GM21717 (cell line): ENCODE data around the gene AGA.

Source experiments
- ATAC-seq: cut with Tn5 transposase; IDR thresholded peaks from one replicate; pipeline ENCODE4 v1.9.1; 2021; ENCODE audit warnings: mild to moderate bottlenecking, moderate library complexity; ENCODE audit not compliant: unreplicated experiment

The AGA gene

DNA sequence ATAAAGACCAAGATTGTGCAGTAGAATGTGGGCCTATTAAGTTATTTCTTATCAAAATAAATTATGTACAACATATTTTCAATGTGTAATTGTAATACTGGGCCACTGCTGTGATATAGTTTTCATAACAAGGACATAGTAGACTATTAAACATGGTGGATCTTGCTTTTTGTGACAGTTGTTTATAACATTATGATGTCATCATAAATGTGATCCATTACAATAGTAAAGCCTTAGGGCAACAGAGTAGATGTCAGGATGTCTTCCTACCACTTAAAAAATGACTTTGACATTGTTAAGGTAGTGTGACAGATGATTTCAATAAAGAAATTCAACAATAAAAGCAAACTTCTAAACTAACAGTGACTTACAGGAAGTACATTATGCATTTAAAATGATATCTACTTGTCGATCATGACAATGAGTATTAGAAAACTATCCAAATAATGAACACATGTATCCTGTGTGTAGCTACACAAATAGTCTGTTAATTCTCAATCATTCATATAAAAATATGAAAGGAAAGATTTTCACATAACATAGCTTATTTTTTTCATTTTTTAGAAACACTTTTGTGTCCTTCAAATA, 5.3 kb upstream of the AGA start:
- no peak for ATAC-seq

DNA sequence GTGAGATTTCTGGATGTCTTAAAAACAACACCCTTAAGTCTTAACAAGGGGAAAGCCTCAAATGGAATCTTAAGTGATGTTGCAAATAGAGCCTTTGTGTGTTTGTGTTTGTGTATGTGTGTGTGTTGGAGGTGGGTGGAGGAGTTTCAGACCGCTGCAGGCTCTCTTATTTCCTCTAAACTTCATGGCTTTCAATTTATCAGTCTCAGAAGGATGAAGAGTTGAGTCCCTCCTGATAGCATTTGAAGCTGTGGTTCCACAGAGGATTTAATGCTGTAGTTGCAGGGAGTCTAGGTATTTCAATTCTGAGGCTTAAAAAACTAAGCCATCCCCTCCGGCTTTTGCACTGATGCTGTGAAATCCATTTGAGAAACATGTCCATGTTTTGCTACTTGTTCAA, 4.3 kb upstream of the AGA start:
- ATAC-seq: no peak

DNA sequence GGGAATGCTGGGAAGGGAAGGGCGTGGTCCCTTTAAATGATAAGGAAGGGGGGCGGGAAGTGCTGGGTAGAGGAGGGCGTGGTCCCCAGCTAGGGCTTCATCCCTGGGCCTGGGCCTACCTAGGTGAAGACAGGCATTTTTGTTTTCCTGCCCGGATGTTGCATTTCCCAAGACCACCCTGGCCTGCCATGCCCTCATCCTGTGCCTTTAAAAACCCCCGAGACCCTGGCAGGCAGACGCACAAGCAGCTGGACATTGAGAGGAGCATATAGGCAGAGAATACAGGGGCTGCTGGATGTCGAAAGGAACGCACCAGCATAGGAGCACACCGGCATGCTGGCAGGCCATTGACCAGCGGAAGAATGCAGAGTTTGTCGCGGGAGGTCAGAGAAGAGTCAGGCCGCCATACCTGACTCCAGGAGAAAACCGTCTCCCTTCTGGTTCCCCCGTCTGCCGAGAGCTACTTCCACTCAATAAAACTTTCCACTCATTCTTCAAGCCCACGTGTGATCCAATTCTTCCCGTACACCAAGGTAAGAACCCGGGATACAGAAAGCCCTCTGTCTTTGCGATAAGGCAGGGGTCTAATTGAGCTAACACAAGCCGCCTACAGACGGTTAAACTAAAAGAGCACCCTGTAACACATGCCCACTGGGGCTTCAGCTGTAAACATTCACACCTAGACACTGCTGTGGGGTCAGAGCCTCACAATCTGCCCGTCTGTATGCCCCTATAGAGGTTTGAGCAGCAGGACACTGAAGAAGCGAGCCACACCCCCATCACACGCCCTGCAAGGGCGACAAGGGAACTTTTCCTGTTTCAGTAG, 2.9 kb upstream of the AGA start:
- no peak for ATAC-seq

DNA sequence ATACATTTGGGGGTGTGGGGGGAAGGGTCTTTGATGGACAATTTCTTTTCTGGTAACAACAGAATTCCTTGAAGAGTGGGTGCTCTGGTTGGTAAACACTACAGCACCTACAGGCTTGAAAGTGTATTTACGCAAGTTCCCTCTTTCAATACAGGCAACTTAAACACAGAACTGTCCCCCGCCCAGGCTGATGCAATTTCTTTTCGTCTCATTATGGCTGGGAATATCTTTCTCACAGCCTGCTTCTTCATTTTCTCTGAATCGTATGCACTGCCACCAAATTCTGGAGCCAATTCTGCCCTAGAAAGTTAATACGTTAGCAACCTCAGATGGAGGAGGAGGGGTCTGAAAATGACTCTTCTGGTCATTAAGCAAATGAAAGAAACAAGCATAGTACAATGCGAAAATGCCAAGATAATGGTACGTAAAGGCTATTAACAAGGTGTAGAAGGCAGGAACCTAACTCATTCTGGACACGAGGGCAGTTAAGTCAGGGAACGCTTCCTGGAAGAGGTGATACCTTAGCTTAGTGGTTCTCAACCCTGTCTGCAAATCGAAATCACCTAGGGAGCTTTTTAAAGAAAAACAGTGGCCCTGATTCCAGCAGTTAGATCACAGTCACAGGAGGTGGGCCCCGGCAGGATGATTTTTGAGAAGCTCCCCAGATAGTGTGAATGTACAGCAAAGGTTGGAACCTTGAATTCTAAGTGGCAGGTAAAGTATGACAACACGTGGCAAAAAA, 1.0 kb downstream of the AGA start:
- ATAC-seq: peak; percentile 35

DNA sequence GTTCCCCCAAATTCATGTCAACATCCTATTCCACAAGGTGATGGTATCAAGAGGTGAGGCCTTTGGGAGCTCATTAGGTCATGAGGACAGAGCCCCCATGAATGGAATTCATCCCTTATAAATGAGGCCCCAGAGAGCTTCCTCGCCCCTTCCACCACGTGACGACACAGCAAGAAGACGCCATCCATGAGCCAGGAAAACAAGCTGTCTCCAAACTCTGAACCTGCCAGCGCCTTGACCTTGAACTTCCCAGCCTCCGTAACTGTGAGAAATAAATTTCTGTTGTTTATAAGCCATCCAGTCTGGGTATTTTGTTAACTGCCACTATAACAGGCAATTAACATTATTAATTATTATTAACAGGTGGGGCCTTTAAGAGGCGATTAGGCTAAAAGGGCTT, 5.8 kb downstream of the AGA start:
- no peak for ATAC-seq

DNA sequence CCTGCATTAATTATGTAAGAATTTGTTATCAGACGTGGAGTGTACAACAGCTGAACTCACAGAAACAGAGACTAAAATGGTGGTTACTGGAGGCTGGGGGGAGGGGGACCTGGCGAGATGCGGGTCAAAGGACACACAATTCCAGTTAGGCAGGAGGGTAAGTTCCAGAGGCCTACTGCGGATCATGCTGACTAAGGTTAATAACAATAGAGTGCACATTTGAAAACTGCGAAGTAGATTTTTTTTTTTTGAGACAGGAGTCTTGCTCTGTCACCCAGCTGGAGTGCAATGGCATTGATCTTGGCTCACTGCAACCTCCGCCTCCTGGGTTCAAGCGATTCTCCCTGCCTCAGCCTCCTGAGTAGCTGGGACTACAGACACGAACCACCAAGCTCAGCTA, 7.6 kb downstream of the AGA start:
- ATAC-seq: no peak

DNA sequence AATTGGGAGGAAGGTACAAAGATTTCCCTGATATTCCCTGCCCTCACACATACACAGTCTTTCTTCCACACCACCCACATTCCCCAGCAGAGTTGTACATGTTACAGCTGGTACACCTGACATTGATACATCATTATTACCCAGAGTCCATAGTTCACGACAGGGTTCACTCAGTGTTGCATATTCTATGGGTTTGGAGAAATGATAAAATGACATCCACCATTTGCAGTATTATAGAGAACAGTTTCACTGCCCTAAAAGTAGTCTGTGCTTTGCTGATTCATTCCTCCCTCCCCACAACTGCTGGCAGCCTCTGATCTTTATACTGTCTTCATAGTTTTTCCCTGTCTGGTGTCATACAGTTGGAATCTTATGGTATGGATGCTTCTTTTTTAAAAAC, 15.0 kb downstream of the AGA start:
- no peak for ATAC-seq

DNA sequence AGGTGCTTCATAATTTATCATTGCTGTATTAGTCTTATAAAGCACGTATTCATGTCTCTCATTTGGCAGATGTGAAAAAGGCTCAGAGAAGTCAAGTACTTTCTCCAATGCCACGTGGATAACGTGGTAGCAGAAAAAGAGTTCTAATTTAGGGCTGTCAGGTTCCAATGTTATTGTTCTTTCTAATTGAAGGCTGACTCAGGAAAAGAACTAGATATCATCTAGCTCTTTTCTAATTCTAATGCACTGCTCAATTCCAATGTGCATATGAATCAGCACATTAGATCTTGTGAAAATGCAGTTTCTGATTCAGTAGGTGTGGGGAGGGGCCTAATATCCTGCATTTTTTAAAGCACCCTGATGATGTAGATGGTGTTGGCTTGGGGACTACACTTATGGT, 22.8 kb downstream of the AGA start:
- no peak for ATAC-seq

DNA sequence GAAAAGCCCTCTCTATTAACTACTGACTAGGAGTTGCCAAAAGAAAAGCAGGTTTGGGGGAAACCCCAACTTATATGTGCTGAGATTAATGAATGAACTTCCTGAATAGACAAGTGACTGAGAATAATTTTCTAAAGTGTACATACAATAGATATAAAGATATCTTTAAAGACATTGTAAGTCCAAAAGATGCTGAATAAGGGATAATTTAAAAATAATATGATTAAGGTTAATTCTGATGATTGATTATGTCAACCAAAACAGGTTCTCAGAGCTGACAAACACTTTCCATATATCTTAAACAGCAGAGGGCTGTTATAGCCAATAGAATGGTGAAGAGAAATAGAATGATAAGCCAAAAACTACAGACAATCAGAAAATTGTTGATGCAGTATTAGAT, 28.6 kb downstream of the AGA start:
- no peak for ATAC-seq

DNA sequence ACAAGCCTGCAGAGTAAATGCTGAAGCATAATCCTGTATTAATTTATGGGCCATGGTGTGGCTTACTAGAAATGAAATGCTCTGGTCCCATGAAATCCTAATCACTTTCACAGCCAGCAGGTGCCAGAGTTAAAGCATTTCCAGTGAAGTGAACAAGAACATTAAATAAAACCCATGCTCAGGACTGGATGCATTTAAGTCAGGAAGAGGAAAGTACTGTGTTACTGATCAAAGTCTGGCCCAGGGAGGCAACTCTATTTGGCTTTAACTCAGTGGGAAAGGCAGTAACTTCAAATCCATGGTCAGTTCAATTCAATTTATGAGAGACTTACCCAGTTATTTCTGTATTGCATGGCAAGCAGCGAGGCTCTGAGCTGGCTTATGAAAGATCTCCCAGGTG, 29.2 kb downstream of the AGA start:
- no peak for ATAC-seq

DNA sequence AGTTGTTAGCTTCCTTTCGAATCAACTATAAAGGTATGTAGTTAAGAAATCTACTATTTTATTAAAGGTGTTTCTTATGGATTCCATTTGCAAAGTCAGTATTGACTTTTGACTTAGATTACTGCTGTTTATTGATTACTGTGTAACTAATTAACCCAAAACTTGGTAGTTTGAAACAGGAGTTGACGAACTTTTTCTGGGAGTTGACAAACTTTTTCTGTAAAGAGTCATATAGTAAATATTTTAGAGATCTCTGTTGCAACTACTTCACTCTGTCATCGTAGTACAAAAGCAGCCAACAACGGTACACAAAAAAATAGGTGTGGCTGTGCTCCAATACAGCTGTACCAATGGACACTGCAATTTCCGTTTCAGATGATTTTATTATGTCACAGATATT, 30.2 kb downstream of the AGA start:
- no peak for ATAC-seq

DNA sequence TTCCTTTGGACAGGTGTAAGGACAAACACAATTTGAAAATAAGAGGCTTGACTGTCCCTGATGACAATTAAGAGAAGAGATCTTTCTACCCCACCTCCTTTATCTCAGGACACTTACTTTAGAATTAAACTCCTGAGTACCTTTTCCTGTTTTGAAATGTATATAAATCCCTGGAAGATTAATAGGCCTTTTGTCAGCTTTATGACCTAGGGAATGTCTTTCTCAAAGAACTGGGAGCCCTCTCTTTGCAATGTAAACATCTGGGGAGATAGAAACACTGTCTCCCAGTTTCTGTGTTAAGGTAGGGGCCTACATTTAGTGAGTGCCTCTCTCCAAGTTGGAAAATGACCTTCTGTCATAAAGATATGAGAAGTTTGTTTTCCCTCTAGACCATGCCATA, 31.7 kb downstream of the AGA start:
- ATAC-seq: no peak

DNA sequence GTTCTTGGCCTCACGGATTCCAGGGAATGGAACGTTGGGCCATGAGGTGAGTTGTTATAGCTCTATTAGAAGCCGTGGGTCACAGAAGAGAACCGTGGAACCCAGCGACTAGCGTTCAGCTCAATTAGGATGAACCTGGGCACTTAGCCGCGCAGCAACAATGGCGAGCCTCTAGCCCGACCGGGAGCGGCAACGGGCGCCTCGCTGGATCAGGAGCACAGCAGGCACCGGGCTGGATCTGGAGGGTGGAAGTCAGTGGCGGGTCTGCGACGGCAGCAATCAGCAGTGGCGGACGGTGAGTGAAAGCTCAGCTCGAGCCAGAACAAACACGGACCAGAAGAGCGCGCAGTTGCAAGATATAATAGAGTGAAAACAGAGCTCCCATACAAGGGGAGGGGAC, 34.2 kb downstream of the AGA start:
- ATAC-seq: no peak

DNA sequence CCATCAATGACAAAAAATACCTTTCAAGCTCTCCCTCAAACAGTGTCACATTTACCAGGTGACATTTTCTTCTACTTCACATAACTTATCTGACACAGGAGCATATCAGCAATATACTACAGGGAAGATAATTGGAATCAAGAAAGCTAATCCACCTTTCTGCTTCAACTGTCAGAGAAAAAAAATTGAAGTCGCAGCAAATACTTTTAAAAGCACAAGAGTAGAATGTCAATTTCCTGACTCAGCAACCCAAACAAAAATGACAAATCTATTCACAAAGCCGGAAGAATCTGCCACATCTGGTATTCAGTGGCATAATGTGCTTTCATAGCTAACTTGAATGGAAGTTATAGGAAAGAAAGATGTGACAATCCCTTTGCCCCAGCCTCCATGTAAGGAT, 36.7 kb downstream of the AGA start:
- ATAC-seq: no peak

DNA sequence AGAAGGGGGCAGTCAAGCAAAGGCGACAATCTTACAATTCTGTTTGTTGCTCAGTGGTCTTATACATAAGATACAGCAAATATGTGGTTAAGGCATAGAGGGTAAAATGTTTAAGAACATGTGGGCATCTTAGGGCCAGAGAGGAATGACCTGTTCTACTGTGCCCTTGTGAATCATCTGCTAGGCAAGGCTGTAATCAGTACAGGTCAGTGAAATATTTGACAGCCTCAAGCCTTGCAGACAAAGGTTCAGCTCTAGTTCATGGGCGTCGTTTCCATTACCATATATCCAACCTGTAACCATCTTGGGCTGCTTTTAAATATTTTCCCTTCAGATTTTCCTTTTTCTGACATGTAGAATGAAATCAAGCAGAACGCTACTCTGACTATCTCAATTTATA, 37.3 kb downstream of the AGA start:
- ATAC-seq: no peak

DNA sequence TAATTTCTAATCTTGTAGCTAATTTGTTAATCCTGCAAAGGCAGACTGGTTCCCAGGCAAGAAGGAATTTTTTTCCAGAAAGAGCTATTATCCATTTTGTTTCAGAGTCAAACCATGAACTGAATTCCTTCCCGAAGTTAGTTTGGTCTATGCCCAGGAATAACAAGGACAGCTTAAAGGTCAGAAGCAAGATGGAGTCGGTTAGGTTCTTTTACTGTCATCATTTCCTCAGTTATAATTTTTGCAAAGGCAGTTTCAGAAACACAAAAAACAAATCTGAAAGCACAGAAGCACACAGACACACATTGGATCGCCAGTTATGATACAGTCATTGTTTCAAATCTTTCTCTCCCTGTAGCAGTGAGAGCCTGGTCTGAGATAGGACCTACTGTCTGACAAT, 37.9 kb downstream of the AGA start:
- no peak for ATAC-seq

DNA sequence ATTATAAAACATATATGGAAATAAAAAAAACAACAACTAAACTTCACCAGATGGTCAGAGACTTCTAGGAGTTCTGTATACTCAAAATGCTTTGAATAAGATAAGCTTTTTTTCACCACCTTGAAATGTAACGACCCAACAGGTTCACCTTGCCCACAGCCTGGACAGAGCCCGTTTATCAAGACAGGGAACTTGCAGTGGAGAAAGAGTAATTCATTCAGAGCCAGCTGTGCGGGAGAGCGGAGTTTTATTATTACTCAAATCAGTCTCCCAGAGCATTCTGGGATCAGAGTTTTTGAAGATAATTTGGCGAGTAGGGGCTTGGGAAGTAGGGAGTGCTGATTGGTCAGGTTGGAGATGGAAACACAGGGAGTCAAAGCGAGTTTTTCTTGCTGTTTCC, 38.5 kb downstream of the AGA start:
- ATAC-seq: no peak

DNA sequence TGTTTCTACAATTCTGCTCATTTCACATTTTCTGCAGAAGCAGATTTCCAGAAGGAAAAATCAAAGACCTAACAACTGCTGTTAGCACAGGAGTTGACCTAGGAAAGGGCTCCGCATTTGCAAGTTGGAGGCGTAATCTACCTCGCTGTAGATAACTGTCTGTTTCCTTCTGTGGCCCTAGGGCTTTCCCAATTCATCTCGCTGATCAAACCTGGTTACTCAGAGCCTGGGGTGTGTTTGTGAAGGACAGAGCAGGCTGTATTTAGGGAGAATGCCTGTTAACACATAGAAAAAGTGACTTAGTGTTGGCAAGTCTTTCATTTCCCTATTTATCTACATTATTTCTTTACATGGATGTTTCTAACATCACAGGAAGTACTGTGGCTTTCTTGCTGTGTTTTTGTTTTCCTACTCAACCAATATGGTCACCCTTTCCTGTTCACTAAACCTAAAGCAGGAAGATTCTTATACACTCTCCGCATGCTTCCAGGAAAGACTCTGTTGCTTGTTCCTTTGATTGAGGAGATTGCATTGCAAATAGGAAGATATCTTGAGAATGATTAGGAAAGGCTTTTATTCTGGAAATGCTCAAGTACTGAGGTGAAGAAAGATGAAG, 40.5 kb downstream of the AGA start:
- no peak for ATAC-seq

DNA sequence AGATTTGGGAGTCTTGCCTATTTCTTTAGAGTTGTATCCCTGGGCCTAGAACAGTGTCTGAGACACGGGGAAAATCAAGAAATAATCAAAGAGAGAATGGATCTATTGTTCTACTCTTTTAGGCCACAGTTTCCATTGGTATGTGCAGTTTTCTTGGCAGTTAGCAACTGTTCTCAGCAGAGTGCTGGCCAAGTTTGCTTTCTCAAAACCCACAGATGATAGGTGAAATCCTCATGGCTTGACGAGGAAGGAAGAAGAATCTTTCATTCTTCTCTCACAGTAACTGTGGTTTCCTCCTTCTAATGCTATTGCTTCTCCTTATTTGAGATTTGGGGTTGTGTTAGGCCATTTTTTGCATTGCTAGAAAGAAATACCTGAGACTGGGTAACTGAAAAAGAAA, 42.2 kb downstream of the AGA start:
- no peak for ATAC-seq

DNA sequence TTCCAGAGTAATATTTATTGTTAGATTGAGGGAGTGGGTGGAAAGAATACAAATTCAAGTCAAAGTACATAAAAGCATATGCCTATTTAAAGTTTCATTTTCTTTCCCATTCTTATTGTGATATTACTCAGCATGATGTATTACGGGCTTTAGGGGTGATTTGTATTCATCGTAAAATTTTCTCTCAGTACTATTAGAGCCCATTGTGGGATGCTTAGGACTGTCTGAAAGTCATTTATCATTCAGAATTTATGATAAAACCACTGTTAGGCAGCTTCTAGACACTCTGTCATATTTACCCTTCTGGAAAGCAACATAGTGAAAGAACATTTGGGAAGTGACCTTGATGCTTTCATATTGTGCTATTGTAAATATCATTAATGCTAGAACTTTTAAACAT, 45.9 kb downstream of the AGA start:
- no peak for ATAC-seq

DNA sequence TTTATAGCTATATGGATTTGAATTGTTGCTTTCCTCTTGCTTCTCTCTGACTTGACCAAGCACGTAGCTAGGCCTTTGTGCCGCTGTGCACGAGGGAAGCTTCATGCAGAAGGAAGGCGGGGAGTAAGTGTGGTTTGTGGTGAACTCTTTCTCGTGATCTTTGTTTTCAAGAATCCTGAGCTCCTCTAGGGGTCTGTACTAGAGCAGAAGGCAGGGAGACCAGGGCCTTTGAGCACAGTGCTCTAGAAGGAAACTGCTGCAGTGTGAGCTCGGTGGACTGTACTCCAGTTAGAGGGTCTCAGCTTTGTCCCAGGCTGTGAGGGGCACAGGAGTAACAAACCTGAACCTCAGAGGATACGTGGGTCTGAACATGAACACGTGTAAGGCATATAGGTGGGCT, 49.0 kb downstream of the AGA start:
- no peak for ATAC-seq

DNA sequence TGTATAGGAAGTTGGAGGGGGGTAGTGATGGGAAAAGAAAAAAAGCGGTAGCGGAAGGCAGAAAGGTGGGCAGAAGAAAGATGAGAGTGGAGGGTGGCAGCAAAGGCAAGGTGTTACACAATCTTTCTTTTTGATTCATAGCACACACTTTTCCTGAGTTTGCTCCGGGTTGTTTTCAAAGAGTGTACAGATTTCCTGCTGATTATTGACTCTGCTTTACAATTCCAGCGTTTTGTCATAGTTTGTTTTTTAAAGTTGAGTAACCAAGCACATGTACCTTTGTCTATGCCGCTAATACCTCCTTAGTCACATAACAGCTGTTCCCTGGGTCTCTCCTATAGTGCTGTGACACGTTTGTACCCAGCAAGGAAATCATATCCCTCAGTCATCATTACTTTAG, 50.3 kb downstream of the AGA start:
- ATAC-seq: no peak
